ENCODE results near the gene WDR90.

WDR90 gene

GRCh38 chr16:661184-661821 is 12.1 kb downstream of the WDR90 start:
- no peak for DNase-seq

- DNase-seq = no peak
These were observed 12.9 kb downstream of the WDR90 start for GRCh38 chr16:662095-662494.

GRCh38 chr16:662597-662996 is 13.4 kb downstream of the WDR90 start:
- no peak for DNase-seq

- no peak for DNase-seq
These were observed 17.4 kb downstream of the WDR90 start for GRCh38 chr16:666572-666971.

GRCh38 chr16:667113-667779 is 18.1 kb downstream of the WDR90 start:
- DNase-seq = no peak

GRCh38 chr16:667780-668518 is 18.8 kb downstream of the WDR90 start, which contains the start of gene RHOT2:
TSS of gene RHOT2 (plus strand) at chr16:668132. CDS start at chr16:668200, 68 bp downstream.
- DNase-seq = peak; percentile 95

GRCh38 chr16:668519-669171 is 19.5 kb downstream of the WDR90 start:
- no peak for DNase-seq

GRCh38 chr16:669666-670065 is 20.5 kb downstream of the WDR90 start:
- no peak for DNase-seq

- DNase-seq = no peak
These were observed 21.6 kb downstream of the WDR90 start for GRCh38 chr16:670485-671352.

GRCh38 chr16:671353-672131 is 22.4 kb downstream of the WDR90 start:
- DNase-seq = no peak

GRCh38 chr16:672371-672770 is 23.2 kb downstream of the WDR90 start:
- no peak for DNase-seq

GRCh38 chr16:672851-673250 is 23.7 kb downstream of the WDR90 start:
- DNase-seq = no peak

- DNase-seq = no peak
These were observed 24.3 kb downstream of the WDR90 start for GRCh38 chr16:673399-673991.

GRCh38 chr16:674214-674881 is 25.2 kb downstream of the WDR90 start:
- no peak for DNase-seq

- no peak for DNase-seq
These were observed 26.1 kb downstream of the WDR90 start, which contains the start of gene RHBDL1 for GRCh38 chr16:674968-675883. TSS of gene RHBDL1 (plus strand) at chr16:675671. CDS start at chr16:675791, 120 bp downstream.

GRCh38 chr16:675884-676564 is 26.9 kb downstream of the WDR90 start:
- no peak for DNase-seq

- no peak for DNase-seq
These were observed 27.4 kb downstream of the WDR90 start for GRCh38 chr16:676565-676902.

- DNase-seq = no peak
These were observed 27.7 kb downstream of the WDR90 start for GRCh38 chr16:676913-677312.
